Esophagus muscularis mucosa (tissue), 4 donors: ENCODE measurements around the gene GRP. TPM values are rescaled to one million over a fixed set of nuclear protein-coding genes. Genes with fewer than 3 reads are reported as not detected.

Experiments used
- DNase-seq: peaks from one replicate; pipeline ENCODE4 v3.0.0-alpha.2; 2017; ENCODE audit errors: extremely low spot score
- H3K27ac ChIP-seq, 4 donors: fragments of 200-600 bp; sonication (generic); replicated peaks in 1 of 4; 1 replicate in 3 of 4; 2 replicates in 1 of 4; pipeline ENCODE4 v1.5.1; 2016 to 2019; ENCODE audit warnings: mild to moderate bottlenecking in 1 of 4
- H3K27me3 ChIP-seq, 4 donors: fragments of 200-600 bp; sonication (generic); one replicate each; pipeline versions ENCODE4 v1.5.1 to v1.6.0; 2016 to 2019
- H3K36me3 ChIP-seq, 4 donors: fragments of 200-600 bp; sonication (generic); one replicate each; pipeline ENCODE4 v1.5.1; 2016 to 2019
- H3K4me1 ChIP-seq, 4 donors: fragments of 200-600 bp; sonication (generic); one replicate each; pipeline ENCODE4 v1.5.1; 2016 to 2019
- H3K4me3 ChIP-seq, 4 donors: fragments of 200-600 bp; sonication (generic); 1 replicate in 2 of 4; 2 replicates in 2 of 4; pipeline ENCODE4 v1.5.1; 2016 to 2019; ENCODE audit warnings: mild to moderate bottlenecking in 4 of 4, moderate library complexity in 1 of 4
- H3K9me3 ChIP-seq, 4 donors: fragments of 200-600 bp; sonication (generic); 1 replicate in 3 of 4; 2 replicates in 1 of 4; pipeline ENCODE4 v1.5.1; 2016 to 2019
- EP300 ChIP-seq: sonication (generic); formaldehyde crosslinking; IDR thresholded peaks from one replicate; pipeline ENCODE4 v1.6.1; 2017; ENCODE audit warnings: antibody characterized with exemption
- POLR2A ChIP-seq: fragments of 450-650 bp; IDR thresholded peaks from one replicate; pipeline ENCODE4 v1.6.1; 2017; ENCODE audit warnings: antibody characterized with exemption, moderate library complexity, mild to moderate bottlenecking, low read depth
- POLR2AphosphoS5 ChIP-seq, 2 donors: sonication (generic); formaldehyde crosslinking; IDR thresholded peaks; one replicate each; pipeline ENCODE4 v1.6.1; 2017; ENCODE audit warnings: antibody characterized with exemption in 2 of 2
- WGBS: methylation state at CpG from one replicate; pipeline ENCODE4 v1.1.5; 2018; 5-methylcytosine and 5-hydroxymethylcytosine counted together
- intact Hi-C: fragments of 100-400 bp; cut with DNase I; formaldehyde crosslinking; loops from one replicate; pipeline ENCODE4 v1.15.1; 2023
- total RNA-seq, 4 donors: library from RNA; depleted of rRNA; stranded (reverse); fragments of >200 nt; gene quantifications; one replicate each; pipeline versions ENCODE4 v1.1.0 to v1.2.1, GENCODE V29; 2016
- TF ChIP-seq, protein P1 (sequence below), 3 experiments: fragments of 200-600 bp in 2 of 3; fragments of 450-650 bp in 1 of 3; sonication (generic) in 2 of 3; IDR thresholded peaks; one replicate each; pipeline ENCODE4 v1.5.1; 2017 to 2019; ENCODE audit warnings: antibody characterized with exemption in 3 of 3, mild to moderate bottlenecking in 2 of 3, moderate library complexity in 1 of 3

GRP gene
- total RNA-seq, 4 donors from 2014 or later, result 0.98 to 7.9 (median 2.5) TPM

GRCh38 chr18:59268721-59269562 is 49.0 kb downstream of the GRP start:
- WGBS, result 2% methylated on average over 11 of the region's 90 CpGs
- DNase-seq, result peak; percentile 79
- Histone ChIP-seq H3K4me1 (peaks cover 21 to 58% (median 57%) of the 10 kb centered on the region in 4 donors), H3K36me3 (no peaks in the 10 kb centered on the region), H3K27me3 (peaks cover 3 to 100% (median 82%) of the 10 kb centered on the region in 4 donors), H3K9me3 (no peaks in the 10 kb centered on the region), H3K4me3 (peak overlapping the region; percentile 3 to 45 (median 31)), H3K27ac (no peak overlapping the region)
- TF ChIP-seq POLR2A, result no peak
- TF ChIP-seq EP300, result no peak
- no peak for TF ChIP-seq POLR2AphosphoS5 (IDR thresholded peaks at IDR 0.05)
- TF ChIP-seq, protein P1, sequence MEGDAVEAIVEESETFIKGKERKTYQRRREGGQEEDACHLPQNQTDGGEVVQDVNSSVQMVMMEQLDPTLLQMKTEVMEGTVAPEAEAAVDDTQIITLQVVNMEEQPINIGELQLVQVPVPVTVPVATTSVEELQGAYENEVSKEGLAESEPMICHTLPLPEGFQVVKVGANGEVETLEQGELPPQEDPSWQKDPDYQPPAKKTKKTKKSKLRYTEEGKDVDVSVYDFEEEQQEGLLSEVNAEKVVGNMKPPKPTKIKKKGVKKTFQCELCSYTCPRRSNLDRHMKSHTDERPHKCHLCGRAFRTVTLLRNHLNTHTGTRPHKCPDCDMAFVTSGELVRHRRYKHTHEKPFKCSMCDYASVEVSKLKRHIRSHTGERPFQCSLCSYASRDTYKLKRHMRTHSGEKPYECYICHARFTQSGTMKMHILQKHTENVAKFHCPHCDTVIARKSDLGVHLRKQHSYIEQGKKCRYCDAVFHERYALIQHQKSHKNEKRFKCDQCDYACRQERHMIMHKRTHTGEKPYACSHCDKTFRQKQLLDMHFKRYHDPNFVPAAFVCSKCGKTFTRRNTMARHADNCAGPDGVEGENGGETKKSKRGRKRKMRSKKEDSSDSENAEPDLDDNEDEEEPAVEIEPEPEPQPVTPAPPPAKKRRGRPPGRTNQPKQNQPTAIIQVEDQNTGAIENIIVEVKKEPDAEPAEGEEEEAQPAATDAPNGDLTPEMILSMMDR (IDR thresholded peaks at IDR 0.05), result no peak
- intact Hi-C loops, result no loop called here

DNA sequence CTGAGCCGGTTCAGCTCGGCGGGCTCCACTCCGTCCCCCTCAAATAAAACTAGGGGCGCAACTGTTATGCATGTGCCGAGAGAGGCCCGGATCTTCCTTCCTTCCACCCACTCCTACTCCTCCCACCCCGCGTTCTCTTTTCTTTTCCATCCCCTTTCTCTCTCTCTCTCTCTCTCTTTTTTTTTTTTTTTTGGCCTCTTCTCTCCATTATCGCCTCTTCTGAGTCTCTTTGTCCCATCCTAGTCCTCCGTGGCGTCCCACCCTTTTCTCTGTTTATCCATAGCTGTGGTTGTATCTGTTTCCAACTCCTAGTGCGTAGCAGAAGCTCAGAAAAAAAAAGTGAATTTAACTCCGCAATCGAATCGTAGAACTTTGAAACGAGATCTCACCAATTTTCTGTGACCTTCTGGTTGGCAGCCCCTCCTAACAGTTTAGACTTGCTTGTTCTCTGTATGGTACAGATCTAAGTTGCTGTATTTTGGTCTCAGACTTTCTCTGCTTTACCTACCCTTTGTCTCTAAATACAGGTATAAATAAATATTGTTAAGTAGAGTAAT is 49.7 kb downstream of the GRP start:
- Histone ChIP-seq H3K4me3 (peak overlapping the region in 3 of 4 donors; percentile 3 to 45 (median 35)), H3K4me1 (peaks cover 24 to 61% (median 61%) of the 10 kb centered on the region in 4 donors), H3K27ac (no peak overlapping the region), H3K27me3 (peaks cover 3 to 100% (median 80%) of the 10 kb centered on the region in 4 donors), H3K36me3 (no peaks in the 10 kb centered on the region), H3K9me3 (no peaks in the 10 kb centered on the region)
- TF ChIP-seq EP300, result no peak
- TF ChIP-seq POLR2AphosphoS5 (IDR thresholded peaks at IDR 0.05), result no peak
- TF ChIP-seq, protein P1 (IDR thresholded peaks at IDR 0.05), result no peak
- no peak for TF ChIP-seq POLR2A
- no peak for DNase-seq
- WGBS, result 8% methylated on average over 17 of the region's 17 CpGs
- intact Hi-C loops, result no loop called here

GRCh38 chr18:59270689-59271257 is 50.8 kb downstream of the GRP start:
- intact Hi-C loops, result no loop called here
- peaks cover 24 to 54% (median 52%) of the 10 kb centered on the region in 4 donors for H3K4me1 ChIP-seq
- peaks cover 3 to 100% (median 75%) of the 10 kb centered on the region in 4 donors for H3K27me3 ChIP-seq
- WGBS, result 24% methylated on average over 4 of the region's 4 CpGs
- TF ChIP-seq POLR2AphosphoS5 (IDR thresholded peaks at IDR 0.05), result no peak
- TF ChIP-seq POLR2A, result no peak
- no peak for TF ChIP-seq EP300
- TF ChIP-seq, protein P1 (IDR thresholded peaks at IDR 0.05), result no peak
- peak; percentile 60 for DNase-seq
- no peak overlapping the region for H3K27ac ChIP-seq
- H3K36me3 ChIP-seq, result no peaks in the 10 kb centered on the region
- no peak overlapping the region for H3K4me3 ChIP-seq
- H3K9me3 ChIP-seq, result no peaks in the 10 kb centered on the region

- no peak for TF ChIP-seq POLR2A
- no peak for TF ChIP-seq POLR2AphosphoS5 (IDR thresholded peaks at IDR 0.05)
- TF ChIP-seq, protein P1 (IDR thresholded peaks at IDR 0.05), result no peak
- no peak for TF ChIP-seq EP300
- no peak overlapping the region for H3K27ac ChIP-seq
- H3K27me3 ChIP-seq, result peaks cover 3 to 100% (median 72%) of the 10 kb centered on the region in 4 donors
- DNase-seq, result no peak
- H3K4me1 ChIP-seq, result peaks cover 24 to 54% (median 52%) of the 10 kb centered on the region in 4 donors
- 23% methylated on average over 14 of the region's 14 CpGs for WGBS
- H3K4me3 ChIP-seq, result peak overlapping the region in 2 of 4 donors; percentile 25 to 43
- H3K9me3 ChIP-seq, result no peaks in the 10 kb centered on the region
- no peaks in the 10 kb centered on the region for H3K36me3 ChIP-seq
- intact Hi-C loops, result no loop called here
Measured at GRCh38 chr18:59271606-59272220, 51.8 kb downstream of the GRP start.
